KOPT-K1 (cell line): ENCODE results near the gene SUV39H1.
"Not testable (repeated sequence)": the region's sequence is repeated elsewhere in the genome, so short reads cannot be mapped to it uniquely, and the experiment has no call there.

Experiments
- H3K27ac ChIP-seq: fragments of 200-600 bp; sonication (generic); 2 replicates; pipeline ENCODE4 v1.5.1; 2016; ENCODE audit warnings: antibody characterized with exemption, mild to moderate bottlenecking, low read depth, low read length; ENCODE audit not compliant: poor library complexity, severe bottlenecking
- H3K36me3 ChIP-seq: fragments of 200-600 bp; sonication (generic); 2 replicates; pipeline ENCODE4 v1.5.1; 2017; ENCODE audit warnings: antibody characterized with exemption, mild to moderate bottlenecking, low read length, moderate library complexity; ENCODE audit not compliant: insufficient read depth
- H3K9me3 ChIP-seq: fragments of 200-600 bp; sonication (generic); 2 replicates; pipeline ENCODE4 v1.5.1; 2017; ENCODE audit warnings: antibody characterized with exemption, low read length, mild to moderate bottlenecking; ENCODE audit not compliant: insufficient read depth, poor library complexity, severe bottlenecking

SUV39H1 gene, protein sequence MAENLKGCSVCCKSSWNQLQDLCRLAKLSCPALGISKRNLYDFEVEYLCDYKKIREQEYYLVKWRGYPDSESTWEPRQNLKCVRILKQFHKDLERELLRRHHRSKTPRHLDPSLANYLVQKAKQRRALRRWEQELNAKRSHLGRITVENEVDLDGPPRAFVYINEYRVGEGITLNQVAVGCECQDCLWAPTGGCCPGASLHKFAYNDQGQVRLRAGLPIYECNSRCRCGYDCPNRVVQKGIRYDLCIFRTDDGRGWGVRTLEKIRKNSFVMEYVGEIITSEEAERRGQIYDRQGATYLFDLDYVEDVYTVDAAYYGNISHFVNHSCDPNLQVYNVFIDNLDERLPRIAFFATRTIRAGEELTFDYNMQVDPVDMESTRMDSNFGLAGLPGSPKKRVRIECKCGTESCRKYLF

DNA sequence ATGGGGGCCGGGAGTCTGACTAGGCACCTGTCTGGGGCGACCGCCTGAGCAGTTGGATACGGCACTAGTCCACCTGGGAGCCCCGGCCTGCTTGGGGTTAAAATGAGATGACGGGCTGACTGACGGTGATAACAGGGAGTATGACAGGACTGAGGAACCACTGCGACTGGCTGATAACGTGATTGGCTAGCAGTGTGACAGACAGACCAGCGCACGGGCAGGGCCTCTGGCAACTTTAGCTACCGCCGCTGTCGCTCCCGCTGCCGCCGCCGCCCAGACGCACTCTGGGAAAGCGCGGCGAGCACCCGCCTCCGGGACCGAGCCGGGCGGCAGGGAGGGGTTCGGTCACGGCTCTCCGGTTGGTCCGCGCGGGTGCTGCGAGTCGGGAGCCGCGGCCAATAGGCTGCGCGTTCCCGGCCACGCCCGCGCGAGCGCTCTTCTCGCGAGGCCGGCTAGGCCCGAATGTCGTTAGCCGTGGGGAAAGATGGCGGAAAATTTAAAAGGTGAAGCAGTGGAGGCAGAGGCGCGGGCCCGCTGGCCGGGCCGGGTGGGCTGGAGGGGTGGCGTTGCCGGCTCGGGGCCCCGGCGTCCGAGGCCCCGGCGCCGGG is at the start of gene SUV39H1:
Gene SUV39H1 (plus strand): TSS at position 434 of the 608 bp plus-strand sequence. CDS start 51 bp downstream, at position 485.
- no peaks in the 10 kb centered on the region for H3K9me3 ChIP-seq
- peak within 1 kb of the TSS; percentile 95 for H3K27ac ChIP-seq
- peaks cover 31% of the 10 kb centered on the region for H3K36me3 ChIP-seq

DNA sequence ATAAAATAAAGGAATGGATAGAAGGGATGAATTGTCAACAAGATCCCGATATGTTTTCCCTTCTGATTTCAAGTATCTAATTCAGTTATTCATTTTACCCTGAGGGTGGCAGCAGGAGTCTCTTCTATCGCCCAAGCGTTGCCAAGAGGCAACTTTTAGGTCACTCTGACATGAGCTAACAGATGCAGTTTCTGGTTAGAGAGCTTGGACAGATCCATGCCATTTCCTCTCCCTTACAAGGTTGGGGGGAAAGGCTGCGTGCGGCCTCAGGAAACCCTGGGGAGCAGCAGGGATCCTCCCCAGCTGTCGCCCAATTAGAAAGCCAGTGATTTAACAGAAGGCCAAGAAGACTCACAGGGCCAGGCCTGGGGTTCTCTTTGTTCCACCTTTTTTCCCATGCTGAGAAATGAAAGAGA is 48.2 kb upstream of the SUV39H1 start:
- no peaks in the 10 kb centered on the region for H3K36me3 ChIP-seq
- no peak overlapping the region for H3K27ac ChIP-seq
- no peaks in the 10 kb centered on the region for H3K9me3 ChIP-seq

DNA sequence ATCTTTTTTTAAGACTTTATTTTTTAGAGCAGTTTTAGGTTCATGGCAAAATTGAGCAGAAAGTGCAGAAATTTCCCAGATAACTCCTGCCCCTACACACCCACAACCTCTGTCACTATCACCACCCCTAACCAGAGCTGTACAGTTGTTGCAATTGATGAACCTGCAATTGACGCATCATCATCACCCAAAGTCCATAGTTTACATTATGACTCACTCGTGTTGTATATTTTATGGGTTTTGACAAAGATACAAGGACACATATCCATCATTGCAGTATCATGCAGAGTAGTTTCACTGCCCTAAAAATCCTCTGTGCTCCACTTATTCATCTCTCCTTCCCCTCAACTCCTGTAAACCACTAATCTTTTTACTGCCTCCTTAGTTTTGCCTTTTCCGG is 47.4 kb upstream of the SUV39H1 start:
- Histone ChIP-seq H3K36me3 (no peaks in the 10 kb centered on the region), H3K27ac (no peak overlapping the region), H3K9me3 (no peaks in the 10 kb centered on the region)

GRCh38 chrX:48652055-48652579 is 44.4 kb upstream of the SUV39H1 start:
- not testable (repeated sequence) for H3K27ac ChIP-seq, H3K36me3 ChIP-seq, H3K9me3 ChIP-seq

- not testable (repeated sequence) for H3K27ac ChIP-seq, H3K9me3 ChIP-seq, H3K36me3 ChIP-seq
These were observed 41.8 kb upstream of the SUV39H1 start for GRCh38 chrX:48654746-48655145.

GRCh38 chrX:48659686-48660085 is 36.8 kb upstream of the SUV39H1 start:
- H3K9me3 ChIP-seq, H3K27ac ChIP-seq, H3K36me3 ChIP-seq: not testable (repeated sequence)

- no peaks in the 10 kb centered on the region for H3K9me3 ChIP-seq
- H3K27ac ChIP-seq: no peak overlapping the region
- no peaks in the 10 kb centered on the region for H3K36me3 ChIP-seq
These were observed 33.3 kb upstream of the SUV39H1 start for GRCh38 chrX:48663241-48663640.

- H3K9me3 ChIP-seq: no peaks in the 10 kb centered on the region
- no peaks in the 10 kb centered on the region for H3K36me3 ChIP-seq
- H3K27ac ChIP-seq: no peak overlapping the region
These were observed 32.4 kb upstream of the SUV39H1 start for GRCh38 chrX:48664156-48664555.

DNA sequence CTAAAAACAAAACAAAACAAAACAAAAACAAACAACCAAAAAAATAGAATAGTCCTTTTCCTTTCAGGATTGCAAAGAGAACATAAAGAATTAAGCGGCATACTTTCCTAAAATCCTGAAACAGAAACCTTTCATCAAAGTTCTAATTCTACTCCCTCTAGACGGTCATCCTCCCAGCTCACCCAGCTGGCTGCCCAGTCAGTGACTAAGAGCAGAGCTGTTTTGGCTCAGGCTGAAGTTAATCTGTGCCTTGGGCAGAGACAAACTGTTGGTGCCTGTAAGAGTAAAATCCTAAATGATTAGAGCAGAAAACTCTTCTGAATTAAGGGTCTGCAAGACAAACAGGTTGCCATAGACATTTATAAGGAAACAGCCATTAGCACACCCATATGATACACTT is 30.5 kb upstream of the SUV39H1 start:
- Histone ChIP-seq H3K27ac (no peak overlapping the region), H3K36me3 (no peaks in the 10 kb centered on the region), H3K9me3 (no peaks in the 10 kb centered on the region)

DNA sequence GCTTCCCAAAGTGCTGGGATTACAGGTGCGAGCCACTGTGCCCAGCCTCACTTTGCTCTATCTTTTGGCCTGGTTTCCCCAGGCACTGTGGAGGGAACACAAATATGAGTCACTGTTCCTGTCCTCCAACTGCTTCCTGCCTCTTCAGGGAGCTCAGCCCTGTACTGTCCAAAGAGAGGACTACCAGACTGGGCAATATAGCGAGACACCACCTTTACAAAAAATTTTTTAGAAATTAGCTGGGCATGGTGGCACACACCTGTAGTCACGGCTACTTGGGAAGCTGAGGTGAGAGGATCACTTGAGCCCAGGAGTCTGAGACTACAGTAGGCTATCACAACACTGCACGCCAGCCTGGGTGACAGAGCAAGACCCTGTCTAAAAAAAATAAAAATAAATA is 29.9 kb upstream of the SUV39H1 start:
- H3K36me3 ChIP-seq: no peaks in the 10 kb centered on the region
- H3K27ac ChIP-seq: no peak overlapping the region
- no peaks in the 10 kb centered on the region for H3K9me3 ChIP-seq

DNA sequence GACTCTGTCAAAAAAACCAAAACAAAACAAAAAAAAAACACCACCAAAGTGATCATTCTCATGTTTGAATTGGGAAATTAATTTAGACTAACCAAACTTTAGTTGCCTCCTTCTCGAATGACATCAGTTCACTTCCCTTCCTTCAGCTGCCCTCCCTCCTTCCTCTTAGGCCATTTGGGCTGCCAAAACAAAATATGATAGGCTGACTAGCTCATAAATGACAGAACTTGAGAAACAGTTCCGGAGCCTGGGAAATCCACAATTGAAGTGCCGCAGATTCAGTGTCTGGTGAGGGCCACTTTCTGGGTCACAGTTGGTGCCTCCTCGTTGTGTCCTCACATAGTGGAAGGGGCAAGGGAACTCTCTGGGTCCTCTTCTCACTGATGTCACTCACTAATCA is 29.0 kb upstream of the SUV39H1 start:
- no peak overlapping the region for H3K27ac ChIP-seq
- H3K9me3 ChIP-seq: no peaks in the 10 kb centered on the region
- H3K36me3 ChIP-seq: no peaks in the 10 kb centered on the region

GRCh38 chrX:48668187-48668586 is 28.3 kb upstream of the SUV39H1 start:
- not testable (repeated sequence) for H3K27ac ChIP-seq, H3K36me3 ChIP-seq, H3K9me3 ChIP-seq

DNA sequence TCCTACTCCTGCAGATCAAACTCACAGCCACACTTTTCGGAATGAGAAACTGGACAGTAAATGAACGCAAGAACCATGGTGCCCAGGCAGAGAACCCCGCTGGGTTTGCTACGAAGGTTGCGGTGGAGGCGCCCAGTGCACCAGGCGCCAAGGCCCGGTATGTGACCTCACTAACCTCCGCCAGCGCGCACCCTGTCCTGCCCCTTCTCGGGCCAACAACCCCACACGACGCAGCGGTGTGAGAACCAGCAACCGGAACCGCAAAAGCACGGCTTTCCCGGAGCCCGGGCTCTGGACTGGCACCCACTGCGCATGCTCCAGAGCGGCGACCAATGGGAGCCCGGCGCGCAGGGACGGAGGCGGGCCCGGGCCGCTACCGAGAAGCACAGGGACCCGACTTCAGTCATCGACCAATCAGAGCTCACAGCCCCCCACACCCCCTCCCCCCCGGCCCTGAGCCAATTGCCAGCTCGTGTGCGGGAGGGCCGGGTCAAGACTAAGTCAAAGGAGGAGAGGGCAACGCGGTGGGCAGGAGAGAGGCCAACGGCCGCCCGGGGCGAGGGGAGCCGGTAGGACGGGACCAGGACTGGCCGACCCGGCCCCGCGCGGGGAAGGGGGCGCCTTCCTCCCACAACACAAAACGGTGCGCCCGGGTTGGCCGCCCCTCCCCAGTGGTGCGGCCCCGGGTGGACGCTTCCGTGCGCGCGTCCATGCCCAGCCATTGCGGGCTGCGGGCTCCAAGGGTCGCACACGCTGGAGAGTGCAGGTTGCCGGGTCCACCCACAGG is 20.2 kb upstream of the SUV39H1 start:
- Histone ChIP-seq H3K36me3 (no peaks in the 10 kb centered on the region), H3K9me3 (no peaks in the 10 kb centered on the region), H3K27ac (peak overlapping the region; percentile 90)

DNA sequence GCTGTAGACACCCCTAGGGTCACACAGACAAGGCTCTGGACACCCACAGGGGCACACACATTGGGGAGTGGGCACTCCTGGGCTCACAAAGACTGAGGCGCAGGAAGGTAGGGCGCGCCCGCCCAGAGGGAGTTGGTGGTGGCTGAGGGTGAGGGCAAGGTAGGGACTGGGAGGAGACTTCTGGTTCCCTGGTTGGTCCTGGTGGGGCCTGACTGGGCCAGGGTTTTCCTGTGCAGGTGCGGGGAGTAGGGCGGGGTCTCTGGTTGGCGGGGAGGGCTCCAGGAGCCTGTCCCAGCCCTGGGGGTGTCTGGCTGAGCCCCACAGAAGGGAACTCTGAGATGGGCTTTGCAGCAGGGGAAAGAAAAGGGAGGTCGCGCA is 19.7 kb upstream of the SUV39H1 start:
- no peaks in the 10 kb centered on the region for H3K9me3 ChIP-seq
- H3K36me3 ChIP-seq: no peaks in the 10 kb centered on the region
- peak overlapping the region; percentile 90 for H3K27ac ChIP-seq

GRCh38 chrX:48677516-48677915 is 19.0 kb upstream of the SUV39H1 start:
- Histone ChIP-seq H3K27ac (peak overlapping the region; percentile 90), H3K9me3 (no peaks in the 10 kb centered on the region)

More at GRCh38 chrX:48677516-48677915, 19.0 kb upstream of the SUV39H1 start:
- H3K36me3 ChIP-seq: no peaks in the 10 kb centered on the region
